ENCODE data around the gene KLHL29. TPM values are rescaled to one million over a fixed set of nuclear protein-coding genes. Genes with fewer than 3 reads are reported as not detected.

The KLHL29 gene
- total RNA-seq, 1 donor from 2014 or later: 5.0 TPM

DNA sequence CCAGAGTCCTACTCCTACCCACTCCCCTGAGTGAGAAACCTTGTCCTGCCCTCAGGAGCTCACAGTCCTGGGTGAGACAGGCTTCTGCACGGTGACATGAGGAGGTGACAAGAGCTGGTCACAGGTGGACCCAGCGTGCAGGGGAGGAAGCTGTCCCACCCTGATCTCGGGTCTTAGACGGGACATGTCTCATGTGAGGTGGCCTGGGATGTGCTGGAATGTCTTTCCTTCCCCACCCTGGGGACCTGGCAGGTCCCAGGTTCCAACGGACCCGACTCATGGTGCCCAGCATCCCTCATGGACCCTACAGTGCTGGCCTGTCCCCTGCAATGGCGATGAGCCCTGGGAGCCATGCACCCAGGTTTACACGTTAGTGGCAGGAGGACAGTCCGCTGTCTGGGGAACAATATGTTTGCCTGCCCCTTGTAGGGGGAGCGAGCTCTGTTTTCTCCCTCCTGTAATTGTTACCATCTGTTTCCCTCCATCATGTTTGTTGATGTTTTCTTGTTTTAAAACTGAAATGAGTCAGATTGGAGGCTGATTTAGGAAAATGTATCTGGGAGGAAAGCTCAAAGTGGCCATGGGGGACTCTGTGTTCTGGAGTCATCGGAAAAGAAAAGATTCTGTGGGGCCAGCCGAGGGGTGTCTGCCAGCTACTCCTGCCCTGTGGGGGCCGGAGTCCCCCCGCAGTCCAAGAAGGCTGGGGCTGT, 238.1 kb downstream of the KLHL29 start:
- FAIRE-seq (no peak), DNase-seq (ENCODE audit: low read depth) (no peak)
- no peak overlapping the region for H3K4me3 ChIP-seq (ENCODE audit: low read depth, low read length)
- TF ChIP-seq, protein P1, sequence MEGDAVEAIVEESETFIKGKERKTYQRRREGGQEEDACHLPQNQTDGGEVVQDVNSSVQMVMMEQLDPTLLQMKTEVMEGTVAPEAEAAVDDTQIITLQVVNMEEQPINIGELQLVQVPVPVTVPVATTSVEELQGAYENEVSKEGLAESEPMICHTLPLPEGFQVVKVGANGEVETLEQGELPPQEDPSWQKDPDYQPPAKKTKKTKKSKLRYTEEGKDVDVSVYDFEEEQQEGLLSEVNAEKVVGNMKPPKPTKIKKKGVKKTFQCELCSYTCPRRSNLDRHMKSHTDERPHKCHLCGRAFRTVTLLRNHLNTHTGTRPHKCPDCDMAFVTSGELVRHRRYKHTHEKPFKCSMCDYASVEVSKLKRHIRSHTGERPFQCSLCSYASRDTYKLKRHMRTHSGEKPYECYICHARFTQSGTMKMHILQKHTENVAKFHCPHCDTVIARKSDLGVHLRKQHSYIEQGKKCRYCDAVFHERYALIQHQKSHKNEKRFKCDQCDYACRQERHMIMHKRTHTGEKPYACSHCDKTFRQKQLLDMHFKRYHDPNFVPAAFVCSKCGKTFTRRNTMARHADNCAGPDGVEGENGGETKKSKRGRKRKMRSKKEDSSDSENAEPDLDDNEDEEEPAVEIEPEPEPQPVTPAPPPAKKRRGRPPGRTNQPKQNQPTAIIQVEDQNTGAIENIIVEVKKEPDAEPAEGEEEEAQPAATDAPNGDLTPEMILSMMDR (IDR thresholded peaks at IDR 0.05; ENCODE audit: insufficient read depth, low read length, severe bottlenecking): no peak
- H3K36me3 ChIP-seq (ENCODE audit: control insufficient read depth, insufficient read depth, low read length): no peaks in the 10 kb centered on the region
- no peaks in the 10 kb centered on the region for H3K27me3 ChIP-seq (ENCODE audit: control insufficient read depth, insufficient read depth, low read length)

DNA sequence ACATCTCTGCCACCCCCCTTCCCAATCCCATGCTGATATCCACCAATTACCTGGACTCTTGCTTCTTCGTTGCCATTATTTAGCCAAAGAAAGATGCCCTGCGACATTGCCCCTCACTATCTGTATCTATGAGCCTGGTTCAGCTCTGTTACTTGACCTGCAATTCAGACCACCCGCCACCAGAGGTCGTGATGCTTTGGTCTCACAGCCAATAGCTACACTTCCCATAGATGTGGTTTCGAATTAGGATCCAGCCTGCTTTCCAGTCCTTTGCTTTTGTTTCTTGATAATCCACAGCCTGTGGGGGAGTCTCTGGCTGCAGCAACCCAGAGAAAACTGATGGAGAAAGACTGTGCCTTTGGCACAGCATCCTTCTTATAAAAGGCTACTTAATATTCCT, 239.4 kb downstream of the KLHL29 start:
- DNase-seq (ENCODE audit: low read depth) (no peak), FAIRE-seq (no peak)
- TF ChIP-seq, protein P1 (IDR thresholded peaks at IDR 0.05; ENCODE audit: insufficient read depth, low read length, severe bottlenecking): peak; percentile 37
- Histone ChIP-seq H3K27me3 (ENCODE audit: control insufficient read depth, insufficient read depth, low read length) (no peaks in the 10 kb centered on the region), H3K36me3 (ENCODE audit: control insufficient read depth, insufficient read depth, low read length) (no peaks in the 10 kb centered on the region), H3K4me3 (ENCODE audit: low read depth, low read length) (no peak overlapping the region)

DNA sequence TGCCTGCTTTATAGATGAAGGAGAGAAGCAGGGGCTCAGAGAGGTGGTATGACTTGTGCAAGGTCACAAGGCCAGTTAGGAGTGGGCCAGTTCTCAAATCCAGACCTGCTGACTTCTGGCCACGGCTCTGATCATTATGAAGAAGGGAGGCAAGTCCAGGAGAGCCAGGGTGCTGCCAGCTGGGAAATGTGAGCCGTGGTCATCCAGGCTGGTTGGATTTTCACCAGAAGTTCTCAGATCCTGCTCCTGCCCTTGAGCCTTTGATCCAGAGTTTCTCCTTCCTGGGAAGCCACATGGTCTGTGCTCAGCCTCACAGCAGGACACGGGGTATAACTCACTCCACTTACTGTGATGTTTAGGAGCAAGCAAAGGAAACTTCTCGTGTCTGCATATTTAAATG, 239.9 kb downstream of the KLHL29 start:
- Histone ChIP-seq H3K27me3 (ENCODE audit: control insufficient read depth, insufficient read depth, low read length) (no peaks in the 10 kb centered on the region), H3K36me3 (ENCODE audit: control insufficient read depth, insufficient read depth, low read length) (no peaks in the 10 kb centered on the region), H3K4me3 (ENCODE audit: low read depth, low read length) (no peak overlapping the region)
- DNase-seq (ENCODE audit: low read depth) (no peak), FAIRE-seq (no peak)
- TF ChIP-seq, protein P1 (IDR thresholded peaks at IDR 0.05; ENCODE audit: insufficient read depth, low read length, severe bottlenecking): no peak

DNA sequence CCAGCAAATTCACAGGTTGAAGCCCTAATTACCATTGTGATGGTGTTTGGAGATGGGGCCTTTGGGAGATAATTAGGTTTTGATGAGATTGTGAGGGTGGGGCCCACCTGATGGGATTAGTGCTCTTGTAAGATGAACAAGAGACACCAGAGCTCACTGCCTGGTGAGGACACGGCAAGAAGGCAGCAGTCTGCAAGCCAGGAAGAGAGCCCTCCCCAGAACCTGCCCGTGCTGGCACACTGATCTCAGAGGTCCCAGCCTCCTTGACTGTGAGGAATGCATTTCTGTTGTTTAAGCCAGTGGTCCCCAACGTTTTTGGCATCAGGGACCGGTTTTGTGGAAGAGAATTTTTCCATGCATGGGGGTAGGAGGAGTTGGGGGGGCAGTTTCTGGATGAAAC, 240.7 kb downstream of the KLHL29 start:
- H3K4me3 ChIP-seq (ENCODE audit: low read depth, low read length): no peak overlapping the region
- TF ChIP-seq, protein P1 (IDR thresholded peaks at IDR 0.05; ENCODE audit: insufficient read depth, low read length, severe bottlenecking): no peak
- no peak for FAIRE-seq

DNA sequence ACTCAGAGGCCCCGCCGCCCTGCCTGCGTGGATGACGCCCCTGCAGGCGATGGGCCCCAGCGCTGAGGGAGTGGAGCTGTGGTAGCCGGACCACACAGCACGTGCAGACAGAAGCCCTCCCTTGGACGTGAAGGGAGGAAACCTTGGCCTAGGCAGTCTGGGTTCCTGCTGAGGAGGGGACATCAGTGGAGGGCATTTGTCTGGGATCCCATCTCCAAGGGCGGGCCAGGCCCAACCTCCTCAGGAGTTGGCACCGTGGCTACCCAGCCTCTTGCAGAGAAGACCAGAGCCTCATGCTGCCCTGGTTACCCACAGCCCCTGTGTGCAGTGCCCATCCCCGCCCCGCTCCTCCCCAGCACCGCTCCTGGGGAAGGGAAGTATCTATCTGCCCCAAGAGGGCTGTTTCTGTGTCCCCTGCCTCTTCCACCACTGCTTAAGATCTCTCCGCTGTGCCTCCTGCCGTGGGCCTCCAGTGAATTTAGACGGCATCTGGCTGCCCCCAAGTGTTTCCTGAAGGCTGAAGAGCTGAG, 241.8 kb downstream of the KLHL29 start:
- H3K36me3 ChIP-seq (ENCODE audit: control insufficient read depth, insufficient read depth, low read length): no peaks in the 10 kb centered on the region
- H3K4me3 ChIP-seq (ENCODE audit: low read depth, low read length): no peak overlapping the region
- no peaks in the 10 kb centered on the region for H3K27me3 ChIP-seq (ENCODE audit: control insufficient read depth, insufficient read depth, low read length)
- FAIRE-seq: no peak
- DNase-seq (ENCODE audit: low read depth): no peak
- TF ChIP-seq, protein P1 (IDR thresholded peaks at IDR 0.05; ENCODE audit: insufficient read depth, low read length, severe bottlenecking): no peak

More for the DNA sequence above, 240.7 kb downstream of the KLHL29 start:
- Histone ChIP-seq H3K27me3 (ENCODE audit: control insufficient read depth, insufficient read depth, low read length) (no peaks in the 10 kb centered on the region), H3K36me3 (ENCODE audit: control insufficient read depth, insufficient read depth, low read length) (no peaks in the 10 kb centered on the region)
- no peak for DNase-seq (ENCODE audit: low read depth)
